Measurements from ENCODE around the gene CLDN1.

DNA sequence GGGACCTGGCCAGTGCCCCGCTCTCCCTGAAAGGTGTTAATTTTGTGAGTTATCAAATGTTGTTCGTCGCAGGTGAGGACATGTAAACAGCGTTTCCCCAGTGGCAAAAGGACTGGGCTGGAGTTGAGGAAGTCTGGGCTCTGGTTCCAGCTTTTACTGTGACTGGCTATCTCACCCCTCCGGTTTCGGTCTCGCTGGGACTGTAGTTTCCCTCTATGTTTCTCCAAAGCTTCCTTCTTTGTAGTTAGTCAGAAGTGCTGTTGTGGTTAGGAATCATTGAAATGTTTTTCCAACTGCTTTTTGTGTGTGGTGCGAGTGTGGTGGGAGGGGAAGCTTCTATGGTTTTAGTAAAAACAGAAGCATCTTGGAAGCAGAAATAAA, 990 bp upstream of the CLDN1 start:
- TF ChIP-seq, protein P1, sequence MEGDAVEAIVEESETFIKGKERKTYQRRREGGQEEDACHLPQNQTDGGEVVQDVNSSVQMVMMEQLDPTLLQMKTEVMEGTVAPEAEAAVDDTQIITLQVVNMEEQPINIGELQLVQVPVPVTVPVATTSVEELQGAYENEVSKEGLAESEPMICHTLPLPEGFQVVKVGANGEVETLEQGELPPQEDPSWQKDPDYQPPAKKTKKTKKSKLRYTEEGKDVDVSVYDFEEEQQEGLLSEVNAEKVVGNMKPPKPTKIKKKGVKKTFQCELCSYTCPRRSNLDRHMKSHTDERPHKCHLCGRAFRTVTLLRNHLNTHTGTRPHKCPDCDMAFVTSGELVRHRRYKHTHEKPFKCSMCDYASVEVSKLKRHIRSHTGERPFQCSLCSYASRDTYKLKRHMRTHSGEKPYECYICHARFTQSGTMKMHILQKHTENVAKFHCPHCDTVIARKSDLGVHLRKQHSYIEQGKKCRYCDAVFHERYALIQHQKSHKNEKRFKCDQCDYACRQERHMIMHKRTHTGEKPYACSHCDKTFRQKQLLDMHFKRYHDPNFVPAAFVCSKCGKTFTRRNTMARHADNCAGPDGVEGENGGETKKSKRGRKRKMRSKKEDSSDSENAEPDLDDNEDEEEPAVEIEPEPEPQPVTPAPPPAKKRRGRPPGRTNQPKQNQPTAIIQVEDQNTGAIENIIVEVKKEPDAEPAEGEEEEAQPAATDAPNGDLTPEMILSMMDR (IDR thresholded peaks at IDR 0.05), result no peak
- TF ChIP-seq POLR2A (IDR thresholded peaks at IDR 0.05), result peak in 1 of 2 donors; percentile 36
